ENCODE measurements around the gene RHOT1.
"Not testable (repeated sequence)": the region's sequence is repeated elsewhere in the genome, so short reads cannot be mapped to it uniquely, and the experiment has no call there.

Gene RHOT1

DNA sequence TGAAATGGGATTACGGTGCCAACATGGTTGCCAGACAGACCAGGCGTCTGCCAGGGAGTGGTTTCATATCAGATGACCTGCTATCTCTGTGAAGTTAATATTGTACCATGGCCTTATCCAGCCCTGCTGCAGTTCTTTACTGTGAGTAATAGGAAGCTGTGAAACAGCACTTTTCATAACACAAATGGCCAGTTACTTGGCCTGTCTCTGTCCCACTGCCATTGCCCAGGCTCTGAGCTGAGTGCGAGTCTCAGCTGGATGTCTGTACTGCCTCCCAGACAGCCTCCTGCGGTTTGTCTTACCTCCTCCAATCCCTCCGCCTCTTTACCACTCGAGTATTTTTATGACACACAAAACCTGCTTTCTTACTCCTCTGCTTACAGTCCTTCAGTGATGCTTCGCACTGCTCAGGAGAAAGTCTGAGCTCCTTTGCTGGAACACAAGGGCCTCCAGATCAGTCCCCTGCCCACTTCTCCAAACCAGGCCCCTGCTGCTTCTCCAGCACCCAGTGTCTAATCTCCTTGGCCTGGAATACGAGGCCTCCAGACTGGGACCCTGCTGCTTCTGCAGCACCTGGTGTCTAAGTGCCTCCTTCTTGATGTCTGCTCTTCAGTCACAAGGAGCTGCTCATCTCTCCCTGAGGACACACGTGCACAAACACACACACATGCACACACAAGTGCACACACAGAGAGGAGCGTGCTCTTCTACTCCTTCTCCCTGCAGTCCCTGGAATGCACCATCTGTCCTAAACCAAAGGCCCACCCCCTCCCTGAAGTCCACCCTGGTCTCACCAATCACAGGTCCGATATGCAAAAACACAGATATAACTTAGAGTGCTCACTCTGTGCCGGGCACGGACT, 17.1 kb upstream of the RHOT1 start:
- no peak for DNase-seq (ENCODE audit: low read depth)

DNA sequence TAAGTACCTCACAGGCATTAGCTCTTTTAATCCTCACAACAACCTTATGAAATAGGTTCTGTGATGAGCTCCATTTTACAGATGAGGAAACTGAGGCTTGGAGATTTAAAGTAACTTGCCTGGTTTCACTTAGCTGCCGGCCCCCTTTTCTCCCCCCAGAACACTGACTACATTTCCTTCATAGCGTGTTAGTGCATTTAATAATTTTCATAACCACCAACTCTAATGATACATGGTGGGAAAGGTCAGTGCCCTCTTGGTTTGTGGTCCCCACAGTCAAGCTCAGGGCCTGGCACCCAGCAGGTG, 16.5 kb upstream of the RHOT1 start:
- no peak for DNase-seq (ENCODE audit: low read depth)

DNA sequence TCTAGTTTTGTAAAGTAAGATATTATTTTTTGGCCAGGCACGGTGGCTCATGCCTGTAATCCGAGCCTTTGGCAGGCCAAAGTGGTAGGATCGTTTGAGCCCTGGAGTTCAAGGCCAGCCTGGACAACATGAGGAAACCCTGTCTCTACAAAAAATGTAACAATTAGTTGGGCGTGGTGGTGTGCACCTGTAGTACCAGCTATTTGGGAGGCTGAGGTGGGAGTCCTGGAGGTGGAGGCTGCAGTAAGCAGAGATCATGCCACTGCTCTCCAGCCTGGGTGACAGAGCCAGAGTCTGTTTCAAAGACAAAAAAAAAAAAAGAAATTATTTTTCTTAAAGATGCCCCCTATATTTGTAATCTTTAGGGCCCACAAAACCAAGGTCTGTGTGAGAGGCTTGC, 16.0 kb upstream of the RHOT1 start:
- no peak for DNase-seq (ENCODE audit: low read depth)

DNA sequence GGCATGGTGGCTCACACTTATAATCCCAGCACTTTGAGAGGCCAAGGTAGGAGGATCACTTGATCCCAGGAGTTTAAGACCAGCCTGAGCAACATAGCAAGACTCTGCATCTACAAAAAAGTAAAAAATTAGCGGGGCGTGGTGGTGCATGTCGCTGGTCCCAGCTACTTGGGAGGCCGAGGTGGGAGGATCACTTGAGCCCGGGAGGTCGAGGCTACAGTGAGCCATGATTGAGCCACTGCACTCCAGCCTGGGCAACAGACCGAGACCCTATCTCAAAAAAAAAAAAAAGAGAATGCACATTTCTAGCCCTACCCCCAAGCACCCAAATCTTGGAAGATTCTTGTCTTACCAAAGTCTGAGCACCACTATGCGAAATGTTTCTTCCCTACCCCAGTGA, 15.6 kb upstream of the RHOT1 start:
- DNase-seq (ENCODE audit: low read depth), result no peak

DNA sequence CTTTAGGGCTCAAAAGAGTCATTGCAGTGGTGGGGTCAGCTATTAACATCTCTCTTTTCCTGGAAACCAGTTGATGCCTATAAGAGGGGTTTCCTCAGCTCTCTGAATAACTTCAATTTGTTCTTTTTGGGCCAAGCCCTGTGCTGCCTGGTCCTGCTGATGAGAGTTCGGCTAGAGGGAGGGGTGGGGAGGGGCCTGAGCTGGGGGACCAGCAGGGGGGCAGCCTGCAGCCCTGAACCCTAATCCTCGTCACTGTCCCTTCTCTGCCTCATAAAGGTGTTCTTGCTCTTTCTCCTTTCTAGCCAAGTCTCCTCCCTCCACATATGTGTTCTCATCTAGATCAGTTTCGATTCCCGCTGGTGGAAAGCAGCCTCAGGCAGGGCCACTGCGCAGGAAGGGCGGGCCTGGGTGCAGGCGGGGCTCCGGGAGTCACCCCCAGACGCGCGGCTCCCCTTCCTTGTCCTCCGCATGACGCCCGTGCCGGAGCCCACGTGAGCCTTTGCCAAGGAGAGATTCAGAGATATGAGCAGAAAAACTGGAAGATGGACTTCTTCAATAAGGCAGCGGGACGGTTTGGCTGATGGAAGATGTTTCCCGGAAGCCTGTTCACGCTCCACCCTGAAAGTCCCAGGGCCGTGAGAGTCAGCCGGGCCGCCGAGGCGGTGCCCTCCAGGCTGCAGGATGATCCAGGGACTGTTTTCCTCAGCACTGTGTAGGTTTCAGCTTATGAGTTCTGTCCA, 15.0 kb upstream of the RHOT1 start:
- peak; percentile 41 for DNase-seq (ENCODE audit: low read depth)

DNA sequence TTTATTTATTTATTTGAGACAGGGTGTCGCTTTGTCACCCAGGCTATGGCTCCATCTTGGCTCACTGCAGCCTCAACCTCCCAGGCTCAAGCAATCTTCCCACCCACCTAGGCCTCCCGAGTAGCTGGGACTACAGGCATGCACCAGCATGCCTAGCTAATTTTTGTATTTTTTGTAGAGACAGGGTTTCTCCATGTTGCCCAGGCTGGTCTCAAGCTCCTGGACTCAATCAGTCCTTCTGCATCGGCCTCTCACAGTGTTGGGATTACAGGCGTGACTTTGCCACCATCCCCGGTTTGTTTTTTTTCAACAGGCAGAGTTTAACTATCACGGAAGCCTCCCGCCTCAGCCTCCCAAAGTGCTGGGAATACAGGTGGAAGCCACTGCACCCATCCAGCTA, 13.8 kb upstream of the RHOT1 start:
- DNase-seq (ENCODE audit: low read depth), result not testable (repeated sequence)

DNA sequence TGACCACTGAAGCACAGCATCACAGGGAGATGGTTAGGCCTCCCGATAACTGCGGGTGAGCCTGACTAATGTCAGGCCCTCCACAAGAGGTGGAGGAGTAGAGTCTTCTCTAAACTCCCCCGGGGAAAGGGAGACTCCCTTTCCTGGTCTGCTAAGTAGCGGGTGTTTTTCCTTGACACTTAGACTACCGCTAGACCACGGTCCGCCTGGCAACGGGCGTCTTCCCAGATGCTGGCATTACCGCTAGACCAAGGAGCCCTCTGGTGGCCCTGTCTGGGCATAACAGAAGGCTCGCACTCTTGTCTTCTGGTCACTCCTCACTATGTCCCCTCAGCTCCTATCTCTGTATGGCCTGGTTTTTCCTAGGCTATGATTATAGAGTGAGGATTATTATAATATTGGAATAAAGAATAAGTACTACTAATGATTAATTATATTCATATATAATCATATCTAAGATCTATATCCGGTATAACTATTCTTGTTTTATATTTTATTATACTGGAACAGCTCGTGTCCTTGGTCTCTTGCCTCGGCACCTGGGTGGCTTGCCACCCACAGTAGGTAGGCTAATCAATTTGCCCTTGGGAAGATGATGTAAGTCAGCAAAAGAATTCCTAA, 6.7 kb upstream of the RHOT1 start:
- not testable (repeated sequence) for DNase-seq (ENCODE audit: low read depth)

DNA sequence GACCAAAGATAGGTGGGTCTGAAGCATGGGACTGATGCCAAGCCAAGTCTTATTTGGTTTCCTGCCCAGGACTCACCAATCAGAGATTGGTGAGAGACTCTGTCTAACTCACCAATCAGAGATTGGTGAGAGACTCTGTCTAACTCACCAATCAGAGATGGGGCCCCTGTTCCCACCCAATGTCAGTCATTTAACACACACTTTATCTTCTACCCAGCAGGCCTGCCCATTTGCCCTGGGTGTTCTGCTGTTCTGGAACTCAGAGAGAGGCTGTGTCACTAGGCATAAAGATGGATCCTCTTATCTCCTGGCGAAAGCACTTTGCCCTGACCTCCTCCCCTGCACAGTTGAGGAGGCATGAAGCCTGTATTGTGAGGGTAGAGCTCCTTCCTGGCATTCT, 5.4 kb upstream of the RHOT1 start:
- no peak for DNase-seq (ENCODE audit: low read depth)

DNA sequence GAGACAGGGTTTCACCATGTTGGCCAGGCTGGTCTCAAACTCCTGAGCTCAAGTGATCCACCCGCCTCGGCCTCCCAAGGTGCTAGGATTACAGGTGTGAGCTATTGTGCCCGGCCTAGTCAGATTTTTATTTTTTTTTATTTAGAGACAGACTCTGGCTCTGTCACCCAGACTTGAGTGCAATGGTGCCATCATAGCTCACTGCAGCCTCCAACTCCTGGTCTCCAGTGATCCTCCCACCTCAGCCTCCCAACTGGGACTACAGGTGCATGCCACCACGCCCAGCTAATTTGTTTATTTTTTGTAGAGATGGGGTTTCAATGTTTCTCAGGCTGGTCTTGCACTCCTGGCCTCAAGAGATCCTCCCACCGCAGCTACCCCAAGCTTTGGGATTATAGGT, 2.8 kb upstream of the RHOT1 start:
- not testable (repeated sequence) for DNase-seq (ENCODE audit: low read depth)

DNA sequence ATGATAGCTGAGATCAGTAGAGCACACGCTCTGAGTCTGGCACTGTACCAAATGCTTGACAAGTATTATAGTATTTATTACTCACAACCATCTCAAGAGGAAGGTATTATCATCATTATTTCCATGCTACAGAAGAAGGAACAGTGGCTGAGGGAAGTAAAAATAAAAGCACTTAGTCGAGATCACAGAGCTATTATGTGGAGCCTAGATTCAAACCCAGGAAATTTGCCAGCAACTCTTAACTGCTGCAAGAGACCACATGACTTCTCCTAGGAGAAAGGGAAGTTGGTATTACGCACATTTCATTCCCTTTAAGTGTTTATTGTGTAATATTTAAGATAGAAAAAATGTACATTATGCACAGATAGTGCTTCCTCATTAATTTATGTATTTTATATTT, 1.0 kb upstream of the RHOT1 start:
- peak; percentile 57 for DNase-seq (ENCODE audit: low read depth)

DNA sequence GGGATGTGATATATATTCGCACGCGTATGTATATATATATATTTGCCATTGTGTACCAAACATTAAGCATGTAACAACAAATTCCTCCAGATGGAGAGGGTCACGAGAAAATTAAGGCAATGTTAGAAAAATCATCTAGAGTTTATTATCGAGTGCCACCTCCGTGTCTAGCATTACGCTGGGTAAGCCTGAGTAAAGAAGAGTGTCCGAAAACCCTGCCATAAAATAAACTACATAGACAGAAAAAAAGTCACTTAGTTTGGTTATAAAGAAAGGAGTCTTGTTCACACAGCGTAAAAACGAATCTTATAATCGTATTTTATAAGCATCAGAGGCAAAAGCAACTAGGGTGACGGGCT, 644 bp upstream of the RHOT1 start:
- no peak for DNase-seq (ENCODE audit: low read depth)

DNA sequence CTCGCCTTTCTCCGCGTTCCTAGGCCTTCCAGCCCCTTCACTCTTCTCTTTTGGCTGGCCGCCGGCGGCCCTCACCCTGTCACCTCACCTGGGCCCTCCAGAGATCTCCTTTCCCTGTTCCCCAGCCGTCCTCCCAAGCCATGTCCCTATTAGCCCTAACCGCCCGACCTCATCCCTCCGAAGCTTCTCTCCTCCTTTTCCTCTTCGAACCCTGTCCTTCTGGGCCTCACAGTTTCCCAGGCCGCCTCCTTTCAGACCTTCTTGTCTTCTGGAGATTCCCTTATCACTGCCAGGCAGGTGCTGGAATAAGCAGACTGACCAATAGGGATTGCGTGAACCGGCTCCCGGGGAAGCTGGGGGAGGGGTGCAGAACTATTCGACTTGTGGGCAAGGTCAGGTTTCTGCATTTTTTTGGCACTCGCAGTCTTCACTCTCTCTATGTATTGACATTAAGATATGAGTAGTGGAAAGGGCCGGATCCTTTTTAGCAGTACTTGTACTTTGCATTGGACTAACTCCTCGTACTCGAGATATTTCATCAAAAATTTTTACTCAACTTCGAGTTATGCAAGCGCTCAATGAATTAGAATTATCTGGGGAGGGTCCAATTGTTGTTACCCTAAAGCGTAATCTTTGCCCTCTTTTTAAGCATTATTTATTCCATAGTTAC, 690 bp downstream of the RHOT1 start:
- DNase-seq (ENCODE audit: low read depth), result no peak

DNA sequence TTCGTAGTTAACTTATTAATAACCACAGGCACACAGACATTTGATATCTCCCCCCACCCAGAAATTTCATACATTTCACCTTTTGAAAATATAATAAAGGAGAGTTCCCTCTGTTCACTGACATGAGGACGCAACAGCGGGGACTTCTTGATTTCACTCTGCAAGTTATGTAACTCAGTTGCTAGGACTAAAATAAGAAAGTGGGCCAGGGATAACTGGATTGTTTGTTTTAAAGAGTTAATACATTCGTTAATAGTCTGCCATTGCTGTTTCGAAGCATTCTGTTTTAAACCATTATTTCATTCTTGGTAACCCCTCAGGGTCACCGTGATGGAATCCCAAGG, 1.2 kb downstream of the RHOT1 start:
- DNase-seq (ENCODE audit: low read depth), result no peak

DNA sequence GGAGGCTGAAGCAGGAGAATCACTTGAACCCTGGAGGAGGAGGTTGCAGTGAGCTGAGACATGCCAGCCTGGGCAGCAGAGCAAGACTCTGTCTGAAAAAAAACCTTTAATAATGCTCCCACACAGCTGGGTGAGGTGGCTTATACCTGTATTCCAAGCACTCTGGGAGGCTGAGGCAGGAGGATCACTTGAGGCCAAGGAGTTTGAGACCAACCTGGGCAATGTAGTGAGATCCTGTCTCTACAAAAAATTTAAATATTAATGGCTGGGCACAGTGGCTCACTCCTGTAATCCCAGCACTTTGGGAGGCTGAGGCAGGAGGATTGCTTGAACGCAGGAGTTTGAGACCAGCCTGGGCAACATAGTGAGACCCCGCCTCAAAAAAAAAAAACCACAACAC, 2.1 kb downstream of the RHOT1 start:
- not testable (repeated sequence) for DNase-seq (ENCODE audit: low read depth)

DNA sequence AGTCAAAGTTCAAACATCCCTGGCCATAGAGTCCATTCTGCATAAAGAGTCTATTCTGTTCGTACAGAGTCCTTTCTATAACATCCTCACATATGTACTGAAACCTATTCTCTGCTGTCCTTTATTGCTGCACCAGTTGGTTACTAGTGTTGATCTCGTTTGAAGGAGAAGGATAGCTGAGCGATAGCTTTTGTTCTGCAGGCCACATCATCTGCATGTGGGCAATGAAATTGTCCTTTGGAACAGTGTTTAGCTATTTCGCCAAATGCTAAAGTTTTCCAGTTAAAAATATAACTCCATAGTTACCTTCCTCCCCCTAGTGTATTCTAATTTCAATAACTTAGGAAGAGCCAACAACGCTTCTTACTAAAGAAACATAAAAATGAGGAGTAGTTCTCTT, 6.0 kb downstream of the RHOT1 start:
- no peak for DNase-seq (ENCODE audit: low read depth)

DNA sequence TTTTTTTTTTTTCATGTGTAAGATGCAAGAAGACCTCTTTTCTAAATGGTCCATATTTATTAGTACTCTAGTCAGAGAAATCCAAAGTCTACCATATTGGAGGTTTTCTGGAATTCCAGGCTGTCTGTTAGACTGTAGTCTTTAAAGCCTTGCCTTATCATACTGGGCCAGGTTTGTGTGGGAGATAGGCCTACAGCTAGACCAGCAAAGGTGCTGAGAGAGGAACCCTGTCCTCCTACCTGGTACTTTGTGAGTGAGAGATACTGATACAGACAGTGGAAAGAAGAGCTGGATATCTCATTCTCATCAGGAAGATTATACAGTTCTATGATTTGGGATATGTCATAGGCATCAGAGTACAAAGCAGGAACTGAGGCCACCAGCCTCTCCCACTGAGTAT, 8.1 kb downstream of the RHOT1 start:
- no peak for DNase-seq (ENCODE audit: low read depth)

DNA sequence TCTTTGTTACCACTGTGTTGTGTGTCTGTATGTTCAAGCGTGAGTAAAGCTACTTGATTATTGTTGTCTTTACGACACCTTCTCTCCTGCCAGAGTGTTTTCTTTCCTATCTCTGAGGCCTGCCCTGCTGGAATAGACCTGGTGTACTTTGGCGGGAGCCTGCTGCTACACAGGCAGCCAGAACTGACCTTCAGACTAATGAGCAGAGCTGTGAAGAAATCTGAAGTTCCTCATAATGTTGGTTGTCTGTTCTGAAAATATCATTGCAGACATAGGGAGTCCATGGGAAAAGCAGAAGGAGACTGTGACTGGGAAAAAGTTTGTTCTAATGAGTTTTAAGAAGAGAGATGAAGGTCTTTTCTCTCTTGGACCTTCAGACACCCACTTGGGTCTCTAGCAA, 9.8 kb downstream of the RHOT1 start:
- no peak for DNase-seq (ENCODE audit: low read depth)

DNA sequence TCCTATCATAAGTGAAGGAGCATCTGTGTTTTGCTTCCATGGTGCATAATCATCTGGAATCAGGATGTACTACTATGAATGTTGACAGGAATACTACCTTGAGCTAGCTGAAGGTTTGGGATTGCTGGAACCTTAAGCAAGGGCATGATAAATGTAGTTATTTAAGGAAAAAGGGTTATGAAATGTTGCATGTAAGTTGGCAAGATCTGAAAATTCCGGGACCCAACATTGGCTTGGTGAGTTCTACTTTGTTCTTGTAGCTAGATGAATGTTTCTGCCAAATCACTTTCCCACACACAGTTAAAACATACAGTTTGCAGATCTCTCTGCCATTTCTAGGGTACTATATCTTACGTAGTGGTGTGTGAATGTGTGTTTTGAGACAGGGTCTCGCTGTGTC, 13.6 kb downstream of the RHOT1 start:
- DNase-seq (ENCODE audit: low read depth), result no peak

DNA sequence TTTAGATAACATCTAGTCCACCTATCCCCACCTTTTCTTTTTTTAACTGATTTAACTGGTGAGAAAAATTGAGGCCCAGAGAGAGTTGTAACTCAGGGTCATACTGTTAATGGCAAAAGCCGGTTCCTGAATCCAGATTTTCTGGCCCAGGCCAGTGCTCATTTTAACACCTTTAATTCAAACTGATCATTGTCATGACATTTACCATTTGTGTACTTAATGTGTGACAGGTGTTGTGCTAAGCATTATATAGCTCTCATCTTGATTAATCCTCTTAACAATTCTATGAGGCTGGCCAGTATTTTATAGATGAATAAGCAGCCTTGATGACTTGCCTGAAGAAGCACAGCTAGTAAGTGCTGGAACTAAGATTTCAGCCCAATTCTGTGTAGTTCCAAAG, 14.4 kb downstream of the RHOT1 start:
- DNase-seq (ENCODE audit: low read depth), result no peak

DNA sequence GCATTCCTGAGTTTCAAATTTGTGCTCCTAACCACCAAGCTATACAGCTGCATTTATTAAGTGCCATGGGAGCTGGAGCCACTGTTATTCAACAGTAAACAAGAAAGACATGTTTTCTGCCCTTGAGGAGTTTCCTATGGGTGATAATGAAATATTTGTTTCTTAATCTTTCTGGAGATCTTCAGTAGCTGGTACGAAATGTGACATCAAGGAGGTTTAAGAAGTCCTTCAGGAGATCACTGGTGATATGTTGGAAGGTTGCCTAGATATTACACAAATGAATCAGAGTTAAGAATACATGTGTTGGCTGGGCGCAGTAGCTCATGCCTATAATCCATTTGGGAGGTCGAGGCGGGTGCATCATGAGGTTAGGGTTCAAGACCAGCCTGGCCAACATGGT, 14.9 kb downstream of the RHOT1 start:
- DNase-seq (ENCODE audit: low read depth), result no peak

DNA sequence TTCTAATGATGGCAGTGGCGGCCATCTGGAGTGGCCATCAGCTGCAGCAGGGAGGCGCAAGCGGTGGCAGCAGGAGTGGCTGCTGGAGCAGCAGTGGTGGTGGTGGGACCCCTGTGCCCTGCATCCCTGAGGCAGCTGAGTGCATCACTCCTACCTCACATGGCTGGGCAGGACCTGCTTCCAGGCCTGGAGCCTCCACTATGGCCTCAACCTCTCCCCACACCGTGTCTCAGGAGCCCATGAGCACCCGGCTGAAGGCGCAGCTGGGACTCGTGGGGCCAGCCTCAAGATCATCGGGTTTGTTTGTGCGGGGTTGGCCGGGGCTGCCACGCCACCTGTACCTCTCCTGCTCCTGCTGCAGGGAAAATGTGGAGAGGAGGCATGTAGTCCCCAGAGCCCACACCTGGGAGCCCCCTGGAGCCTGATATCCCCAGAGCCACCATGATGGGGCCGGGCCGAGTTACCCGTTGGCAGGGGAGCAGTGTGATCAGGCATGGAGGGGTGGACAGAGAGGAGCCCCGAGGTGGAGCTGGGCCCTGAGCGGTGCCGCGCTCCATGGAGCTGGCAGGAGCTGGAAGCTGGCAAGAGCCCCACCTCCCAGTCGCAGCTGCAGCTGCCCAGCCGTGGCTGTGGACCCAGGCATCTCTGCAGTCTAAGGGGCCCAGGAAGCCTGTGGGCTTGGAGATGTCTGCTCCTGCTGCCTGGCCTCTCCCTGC, 16.7 kb downstream of the RHOT1 start:
- DNase-seq (ENCODE audit: low read depth), result no peak

All from GM04503 (cell line).